ENCODE results near the gene AUTS2. TPM values are rescaled to one million over a fixed set of nuclear protein-coding genes. Genes with fewer than 3 reads are reported as not detected.

AUTS2 gene
- total RNA-seq, 3 donors from 2014 or later, result 31.2 to 67.6 (median 36.5) TPM

DNA sequence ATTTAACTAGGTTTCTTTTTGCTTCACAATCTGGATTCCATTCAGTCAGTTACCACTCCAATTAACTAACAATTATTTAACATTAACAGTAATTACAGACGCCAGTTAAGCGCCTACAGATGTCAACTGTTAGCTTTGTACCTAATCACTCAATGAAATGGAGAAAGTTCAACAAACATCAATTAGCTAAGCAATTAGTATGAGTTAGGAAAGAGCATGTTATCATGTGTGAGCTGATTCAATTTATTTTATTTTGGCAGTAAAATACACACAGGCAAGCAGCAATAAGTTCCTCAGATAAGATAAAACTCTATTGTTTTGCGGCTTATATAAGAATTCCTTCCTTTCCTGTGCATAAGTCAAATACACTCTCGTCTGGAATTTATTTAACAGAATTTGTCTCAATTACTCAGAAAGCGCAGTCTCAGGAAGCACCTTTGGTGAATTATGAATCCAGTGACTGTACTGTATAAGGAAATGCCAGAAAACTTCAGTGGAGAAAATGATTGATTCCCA, 1106.6 kb downstream of the AUTS2 start:
- H3K9me3 ChIP-seq, result no peaks in the 10 kb centered on the region
- H3K36me3 ChIP-seq (ENCODE audit: low read depth), result no peaks in the 10 kb centered on the region
- TF ChIP-seq, protein P1, sequence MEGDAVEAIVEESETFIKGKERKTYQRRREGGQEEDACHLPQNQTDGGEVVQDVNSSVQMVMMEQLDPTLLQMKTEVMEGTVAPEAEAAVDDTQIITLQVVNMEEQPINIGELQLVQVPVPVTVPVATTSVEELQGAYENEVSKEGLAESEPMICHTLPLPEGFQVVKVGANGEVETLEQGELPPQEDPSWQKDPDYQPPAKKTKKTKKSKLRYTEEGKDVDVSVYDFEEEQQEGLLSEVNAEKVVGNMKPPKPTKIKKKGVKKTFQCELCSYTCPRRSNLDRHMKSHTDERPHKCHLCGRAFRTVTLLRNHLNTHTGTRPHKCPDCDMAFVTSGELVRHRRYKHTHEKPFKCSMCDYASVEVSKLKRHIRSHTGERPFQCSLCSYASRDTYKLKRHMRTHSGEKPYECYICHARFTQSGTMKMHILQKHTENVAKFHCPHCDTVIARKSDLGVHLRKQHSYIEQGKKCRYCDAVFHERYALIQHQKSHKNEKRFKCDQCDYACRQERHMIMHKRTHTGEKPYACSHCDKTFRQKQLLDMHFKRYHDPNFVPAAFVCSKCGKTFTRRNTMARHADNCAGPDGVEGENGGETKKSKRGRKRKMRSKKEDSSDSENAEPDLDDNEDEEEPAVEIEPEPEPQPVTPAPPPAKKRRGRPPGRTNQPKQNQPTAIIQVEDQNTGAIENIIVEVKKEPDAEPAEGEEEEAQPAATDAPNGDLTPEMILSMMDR (IDR thresholded peaks at IDR 0.05), result no peak
- H3K4me1 ChIP-seq (ENCODE audit: low read depth), result no peaks in the 10 kb centered on the region
- no peak for ATAC-seq
- H3K4me3 ChIP-seq, result no peak overlapping the region
- intact Hi-C loops (cut with DNase I, micrococcal nuclease), result loop anchor here in 1 of 2 donors (10.0 kb wide), 1 partner anchor 660 kb away; no protein-coding TSS in a partner anchor
- DNase-seq, result no peak

GRCh38 chr7:70706204-70706603, 1107.9 kb downstream of the AUTS2 start:
- DNase-seq, result no peak
- peak; percentile 46 for ATAC-seq
- TF ChIP-seq, protein P1 (IDR thresholded peaks at IDR 0.05), result no peak
- intact Hi-C loops (cut with DNase I, micrococcal nuclease), result loop anchor here in 1 of 2 donors (10.0 kb wide), 1 partner anchor 661 kb away; no protein-coding TSS in a partner anchor
- Histone ChIP-seq H3K4me3 (no peak overlapping the region), H3K4me1 (ENCODE audit: low read depth) (peaks cover 7% of the 10 kb centered on the region), H3K36me3 (ENCODE audit: low read depth) (no peaks in the 10 kb centered on the region), H3K9me3 (no peaks in the 10 kb centered on the region)

DNA sequence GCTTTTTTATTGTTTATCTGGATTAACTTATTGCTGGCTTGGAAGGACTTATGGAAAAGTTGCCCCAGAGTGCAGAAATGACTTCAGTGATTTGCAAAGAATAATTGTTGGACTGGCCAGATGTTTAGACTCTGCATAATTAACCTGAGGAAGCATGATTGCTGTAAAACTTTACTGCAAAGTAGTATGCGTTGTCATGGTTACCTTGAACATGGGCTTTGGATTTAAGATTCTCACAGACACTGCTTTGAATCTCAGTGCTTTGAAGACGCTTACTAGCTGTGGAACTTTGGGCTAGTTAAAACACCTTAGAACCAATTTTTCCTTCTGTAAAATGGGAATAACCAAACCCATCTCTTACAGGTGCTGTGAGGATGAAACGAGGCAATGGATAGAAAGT, 1108.4 kb downstream of the AUTS2 start:
- H3K9me3 ChIP-seq, result no peaks in the 10 kb centered on the region
- DNase-seq, result no peak
- H3K4me3 ChIP-seq, result no peak overlapping the region
- no peak for ATAC-seq
- intact Hi-C loops (cut with DNase I, micrococcal nuclease), result loop anchor here in 1 of 2 donors (10.0 kb wide), 1 partner anchor 662 kb away; no protein-coding TSS in a partner anchor
- peaks cover 7% of the 10 kb centered on the region for H3K4me1 ChIP-seq (ENCODE audit: low read depth)
- H3K36me3 ChIP-seq (ENCODE audit: low read depth), result no peaks in the 10 kb centered on the region
- TF ChIP-seq, protein P1 (IDR thresholded peaks at IDR 0.05), result no peak

DNA sequence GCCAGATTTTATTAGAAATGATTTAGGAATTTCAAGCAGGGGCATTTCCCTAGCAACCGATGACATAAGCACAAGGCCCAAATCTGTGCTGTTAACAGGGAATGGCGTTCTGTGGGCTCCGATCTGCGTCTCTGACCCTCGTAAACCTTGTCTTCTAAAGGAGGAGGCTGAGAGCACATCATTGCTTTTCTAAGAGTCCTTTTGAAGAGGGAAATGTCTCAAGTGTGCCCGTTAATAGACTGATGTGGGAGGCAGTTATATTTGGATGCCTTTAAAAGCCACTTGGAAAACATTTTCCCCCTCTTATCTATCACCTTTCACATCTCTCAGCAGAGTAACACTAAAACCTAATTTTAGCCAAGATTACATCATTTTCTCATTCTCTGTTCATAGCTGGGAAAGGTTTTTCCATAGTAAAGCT, 1109.6 kb downstream of the AUTS2 start:
- no peak overlapping the region for H3K4me3 ChIP-seq
- peaks cover 7% of the 10 kb centered on the region for H3K4me1 ChIP-seq (ENCODE audit: low read depth)
- no peaks in the 10 kb centered on the region for H3K36me3 ChIP-seq (ENCODE audit: low read depth)
- no peaks in the 10 kb centered on the region for H3K9me3 ChIP-seq
- TF ChIP-seq, protein P1 (IDR thresholded peaks at IDR 0.05), result no peak
- intact Hi-C loops (cut with DNase I, micrococcal nuclease), result loop anchor here in 1 of 2 donors (10.0 kb wide), 1 partner anchor 663 kb away; no protein-coding TSS in a partner anchor
- DNase-seq, result no peak
- no peak for ATAC-seq

DNA sequence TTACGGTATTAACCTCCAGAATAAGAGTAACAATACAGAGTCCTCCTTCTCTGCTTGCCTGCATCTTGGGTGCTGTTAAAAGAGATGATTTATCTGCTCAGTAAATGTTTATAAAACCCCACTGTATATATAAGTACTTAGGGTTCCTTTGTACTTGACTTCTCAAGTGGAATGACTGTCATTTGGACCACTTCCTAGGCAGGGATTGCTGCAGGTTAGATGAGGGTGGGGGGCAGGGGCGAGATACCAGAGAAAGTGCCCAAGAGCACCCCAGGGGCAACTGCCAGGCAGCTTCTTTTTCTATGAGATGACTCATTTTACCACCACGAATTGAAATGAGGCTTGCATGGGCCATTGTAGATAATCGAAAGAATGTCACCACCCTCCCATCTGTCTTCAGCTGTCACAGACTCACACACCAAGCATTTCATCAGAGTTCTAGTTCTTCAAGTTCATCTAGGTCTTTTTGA, 1111.8 kb downstream of the AUTS2 start:
- peak; percentile 24 for ATAC-seq
- peaks cover 7% of the 10 kb centered on the region for H3K4me1 ChIP-seq (ENCODE audit: low read depth)
- intact Hi-C loops (cut with DNase I, micrococcal nuclease), result no loop called here
- no peaks in the 10 kb centered on the region for H3K36me3 ChIP-seq (ENCODE audit: low read depth)
- DNase-seq, result no peak
- TF ChIP-seq, protein P1 (IDR thresholded peaks at IDR 0.05), result no peak
- H3K4me3 ChIP-seq, result no peak overlapping the region
- H3K9me3 ChIP-seq, result no peaks in the 10 kb centered on the region
